Calu3 (cell line): ENCODE results near the gene TMA7B. TPM values are rescaled to one million over a fixed set of nuclear protein-coding genes. Genes with fewer than 3 reads are reported as not detected.

Experiments used
- BruUV-seq: library from RNA; stranded (reverse); fragments of 400-500 nt; replicated peaks from 2 replicates; lab custom pipeline; 2021; lab: Mats Ljungman, UMichigan
- CTCF ChIA-PET: fragments of 300-600 bp; sonication (Branson Sonifier 250); formaldehyde crosslinking; loops from one replicate; lab custom pipeline; 2022; ENCODE audit warnings: antibody characterized with exemption; lab: Charles Lee
- DNase-seq: peaks from one replicate; pipeline ENCODE4 v3.0.0; 2022
- H3K27ac Mint-ChIP-seq: one replicate; pipeline ENCODE4 v1.8.0; 2022; ENCODE audit warnings: mixed read lengths; ENCODE audit not compliant: unreplicated experiment
- H3K27me3 Mint-ChIP-seq: one replicate; pipeline ENCODE4 v1.8.0; 2022; ENCODE audit warnings: mixed read lengths; ENCODE audit not compliant: unreplicated experiment
- H3K36me3 Mint-ChIP-seq: one replicate; pipeline ENCODE4 v1.8.0; 2022; ENCODE audit warnings: mild to moderate bottlenecking, moderate library complexity, mixed read lengths; ENCODE audit not compliant: insufficient read depth, unreplicated experiment
- H3K4me1 Mint-ChIP-seq: one replicate; pipeline ENCODE4 v1.8.0; 2022; ENCODE audit warnings: mild to moderate bottlenecking, low read depth, mixed read lengths; ENCODE audit not compliant: unreplicated experiment
- H3K4me3 Mint-ChIP-seq: one replicate; pipeline ENCODE4 v1.8.0; 2022; ENCODE audit warnings: mild to moderate bottlenecking, low read depth, moderate library complexity, mixed read lengths; ENCODE audit not compliant: unreplicated experiment
- H3K9me3 Mint-ChIP-seq: one replicate; pipeline ENCODE4 v1.8.0; 2022; ENCODE audit warnings: low read depth, mixed read lengths; ENCODE audit not compliant: unreplicated experiment
- intact Hi-C: fragments of 100-400 bp; cut with micrococcal nuclease; formaldehyde crosslinking; loops from one replicate; pipeline ENCODE4 v1.10.0; 2022; ENCODE audit not compliant: unreplicated experiment
- total RNA-seq: library from RNA; stranded (reverse); gene quantifications from 2 replicates; pipeline ENCODE4 v1.2.3, GENCODE V29; 2022
- TF ChIP-seq, protein P1 (sequence below): fragments of 200-600 bp; IDR thresholded peaks from one replicate; pipeline ENCODE4 v1.8.0; 2022; ENCODE audit warnings: antibody characterized with exemption; ENCODE audit not compliant: unreplicated experiment

TMA7B gene
- total RNA-seq, 1 experiment from 2014 or later, result not detected

DNA sequence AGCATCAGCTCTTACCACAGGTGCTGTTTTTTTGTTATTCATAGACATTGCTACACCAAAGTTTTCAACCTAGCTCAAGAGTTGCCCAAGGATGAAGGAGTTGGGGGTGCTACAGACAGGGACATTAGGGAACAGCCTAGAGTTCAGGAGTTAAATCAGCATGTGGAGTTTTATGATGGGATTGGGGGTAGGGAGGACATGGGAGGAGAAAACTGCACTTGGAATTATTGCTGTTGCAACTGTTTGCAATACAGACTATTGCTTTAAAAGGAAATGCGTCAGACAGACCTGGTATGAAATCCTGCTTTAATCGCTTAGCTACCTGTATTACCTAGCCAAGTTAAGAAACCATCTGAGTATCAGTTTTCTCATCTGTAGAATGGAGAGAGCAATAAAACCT, 6.3 kb downstream of the TMA7B start:
- BruUV-seq, result no TSS peak
- H3K4me1 Mint-ChIP-seq, result peaks cover 13% of the 10 kb centered on the region
- no peak overlapping the region for H3K4me3 Mint-ChIP-seq
- H3K9me3 Mint-ChIP-seq, result no peaks in the 10 kb centered on the region
- no peak overlapping the region for H3K27ac Mint-ChIP-seq
- H3K27me3 Mint-ChIP-seq, result peaks cover 56% of the 10 kb centered on the region
- CTCF ChIA-PET, result interaction anchor here (1.0 kb wide), 1 partner anchor 24 kb away, joined by 3 read pairs; no protein-coding TSS in a partner anchor
- TF ChIP-seq, protein P1, sequence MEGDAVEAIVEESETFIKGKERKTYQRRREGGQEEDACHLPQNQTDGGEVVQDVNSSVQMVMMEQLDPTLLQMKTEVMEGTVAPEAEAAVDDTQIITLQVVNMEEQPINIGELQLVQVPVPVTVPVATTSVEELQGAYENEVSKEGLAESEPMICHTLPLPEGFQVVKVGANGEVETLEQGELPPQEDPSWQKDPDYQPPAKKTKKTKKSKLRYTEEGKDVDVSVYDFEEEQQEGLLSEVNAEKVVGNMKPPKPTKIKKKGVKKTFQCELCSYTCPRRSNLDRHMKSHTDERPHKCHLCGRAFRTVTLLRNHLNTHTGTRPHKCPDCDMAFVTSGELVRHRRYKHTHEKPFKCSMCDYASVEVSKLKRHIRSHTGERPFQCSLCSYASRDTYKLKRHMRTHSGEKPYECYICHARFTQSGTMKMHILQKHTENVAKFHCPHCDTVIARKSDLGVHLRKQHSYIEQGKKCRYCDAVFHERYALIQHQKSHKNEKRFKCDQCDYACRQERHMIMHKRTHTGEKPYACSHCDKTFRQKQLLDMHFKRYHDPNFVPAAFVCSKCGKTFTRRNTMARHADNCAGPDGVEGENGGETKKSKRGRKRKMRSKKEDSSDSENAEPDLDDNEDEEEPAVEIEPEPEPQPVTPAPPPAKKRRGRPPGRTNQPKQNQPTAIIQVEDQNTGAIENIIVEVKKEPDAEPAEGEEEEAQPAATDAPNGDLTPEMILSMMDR, result no peak
- intact Hi-C loops, result no loop called here
- no peaks in the 10 kb centered on the region for H3K36me3 Mint-ChIP-seq
- no peak for DNase-seq

DNA sequence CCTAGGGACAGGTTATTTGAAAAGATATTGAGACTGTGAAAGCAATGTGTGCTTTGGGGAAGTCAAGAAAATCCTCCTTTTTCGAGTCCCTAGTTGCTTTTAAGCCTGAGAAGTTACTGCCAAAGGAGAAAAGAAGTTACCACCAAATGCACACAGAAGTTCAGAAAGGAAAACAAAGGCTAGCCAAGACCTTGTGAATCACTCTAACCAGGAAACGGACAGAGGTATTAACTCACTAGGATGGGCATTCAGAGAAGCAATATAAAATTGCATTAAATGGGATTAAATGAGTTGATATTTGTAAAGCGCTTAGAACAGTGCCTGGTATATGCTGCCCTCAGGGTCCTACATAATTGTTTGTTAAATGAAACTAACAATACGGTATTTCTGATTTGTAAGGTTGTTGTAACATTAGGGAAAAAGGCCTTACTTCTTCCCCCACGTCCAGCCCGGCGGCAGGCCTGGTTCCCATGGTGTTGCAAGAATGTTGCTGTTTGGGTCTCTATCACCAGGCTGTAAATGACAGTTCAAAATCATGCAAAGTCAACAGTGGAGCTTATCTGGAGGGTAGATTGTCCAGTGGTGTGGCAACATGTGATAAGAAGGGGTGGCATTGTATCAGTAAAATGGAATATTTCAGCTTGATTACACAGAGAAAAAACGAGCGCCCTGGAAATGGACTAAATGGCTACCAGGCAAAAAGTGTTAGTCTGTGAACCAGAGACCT, 7.1 kb downstream of the TMA7B start:
- CTCF ChIA-PET, result interaction anchor here (1.0 kb wide), 1 partner anchor 23 kb away, joined by 3 read pairs; no protein-coding TSS in a partner anchor
- H3K36me3 Mint-ChIP-seq, result no peaks in the 10 kb centered on the region
- no peaks in the 10 kb centered on the region for H3K9me3 Mint-ChIP-seq
- intact Hi-C loops, result no loop called here
- H3K27me3 Mint-ChIP-seq, result peaks cover 61% of the 10 kb centered on the region
- H3K4me1 Mint-ChIP-seq, result peaks cover 13% of the 10 kb centered on the region
- no peak overlapping the region for H3K27ac Mint-ChIP-seq
- TF ChIP-seq, protein P1, result no peak
- H3K4me3 Mint-ChIP-seq, result no peak overlapping the region
- no peak for DNase-seq
- BruUV-seq, result no TSS peak

DNA sequence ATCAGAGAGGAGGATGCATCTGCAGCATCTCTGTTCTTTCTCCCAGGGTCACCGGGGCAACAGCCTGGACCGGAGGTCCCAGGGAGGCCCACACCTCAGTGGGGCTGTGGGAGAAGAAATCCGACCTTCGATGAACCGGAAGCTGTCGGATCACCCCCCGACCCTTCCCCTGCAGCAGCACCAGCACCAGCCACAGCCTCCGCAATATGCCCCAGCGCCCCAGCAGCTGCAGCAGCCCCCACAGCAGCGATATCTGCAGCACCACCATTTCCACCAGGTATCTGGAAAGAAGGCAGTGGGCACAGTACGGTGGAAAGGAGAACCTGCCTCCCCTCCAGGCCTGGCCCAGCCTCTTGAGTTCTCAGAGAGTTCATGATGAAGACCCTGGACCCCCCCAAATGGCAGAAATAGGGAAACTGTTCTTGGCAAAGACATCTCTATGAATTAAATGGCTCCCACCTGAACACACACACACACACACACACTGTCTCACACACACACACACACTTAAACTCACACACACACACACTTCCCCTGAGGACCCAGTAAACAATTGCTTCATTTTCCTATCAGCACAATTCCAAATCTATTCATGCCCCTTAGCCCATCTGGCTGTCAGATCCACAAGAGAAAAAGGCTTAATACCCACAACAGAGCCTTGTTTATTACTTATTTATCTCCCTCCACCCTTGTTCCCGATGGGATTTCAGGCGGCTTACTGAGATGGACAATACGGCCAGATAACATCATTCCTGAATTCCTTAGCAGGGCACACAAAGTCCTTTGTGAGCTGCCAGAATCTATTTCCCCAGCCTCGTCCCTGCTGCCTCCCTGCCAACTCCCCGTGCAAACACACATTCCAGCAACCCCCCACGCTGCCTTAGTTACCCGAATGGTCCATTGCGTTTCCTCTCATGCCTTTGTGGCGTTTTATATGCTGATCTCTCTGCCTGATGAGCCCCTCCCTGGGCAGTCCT, 8.1 kb downstream of the TMA7B start:
- intact Hi-C loops, result no loop called here
- CTCF ChIA-PET, result no interaction called here
- no TSS peak for BruUV-seq

DNA sequence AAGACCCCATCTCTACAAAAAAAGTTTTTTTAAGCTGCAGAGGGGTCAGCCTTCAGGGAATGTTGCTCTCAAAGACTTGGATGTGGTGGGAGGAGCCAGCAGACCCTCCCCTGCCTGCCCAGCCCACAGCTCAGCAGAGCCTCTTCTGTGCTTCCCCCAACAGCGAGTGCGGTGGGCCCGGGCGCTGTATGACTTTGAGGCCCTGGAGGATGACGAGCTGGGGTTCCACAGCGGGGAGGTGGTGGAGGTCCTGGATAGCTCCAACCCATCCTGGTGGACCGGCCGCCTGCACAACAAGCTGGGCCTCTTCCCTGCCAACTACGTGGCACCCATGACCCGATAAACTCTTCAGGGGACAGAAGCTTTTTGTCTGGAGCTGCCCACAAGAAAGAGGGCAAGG, 10.5 kb downstream of the TMA7B start:
- Mint-ChIP-seq H3K4me3 (no peak overlapping the region), H3K27me3 (peaks cover 88% of the 10 kb centered on the region), H3K4me1 (peaks cover 13% of the 10 kb centered on the region), H3K9me3 (no peaks in the 10 kb centered on the region), H3K27ac (no peak overlapping the region), H3K36me3 (no peaks in the 10 kb centered on the region)
- DNase-seq, result no peak
- BruUV-seq, result no TSS peak
- CTCF ChIA-PET, result interaction anchor here (0.5 to 1.0 kb wide), 2 partner anchors 10 to 12 kb away, joined by 3 to 5 read pairs; no protein-coding TSS in a partner anchor
- TF ChIP-seq, protein P1, result no peak
- intact Hi-C loops, result no loop called here

More for the DNA sequence above, 8.1 kb downstream of the TMA7B start:
- Mint-ChIP-seq H3K4me3 (no peak overlapping the region), H3K4me1 (peaks cover 13% of the 10 kb centered on the region), H3K9me3 (no peaks in the 10 kb centered on the region), H3K27me3 (peaks cover 71% of the 10 kb centered on the region), H3K36me3 (no peaks in the 10 kb centered on the region), H3K27ac (no peak overlapping the region)
- TF ChIP-seq, protein P1, result no peak
- no peak for DNase-seq
